ENCODE measurements around the gene OR2Y1. TPM values are rescaled to one million over a fixed set of nuclear protein-coding genes. Genes with fewer than 3 reads are reported as not detected.
A peak's percentile ranks its signal among the peaks of the same experiment; 100 is the strongest.
"Not testable (repeated sequence)": the region's sequence is repeated elsewhere in the genome, so short reads cannot be mapped to it uniquely, and the experiment has no call there.

OR2Y1 gene
- total RNA-seq, 1 experiment from 2014 or later: not detected

DNA sequence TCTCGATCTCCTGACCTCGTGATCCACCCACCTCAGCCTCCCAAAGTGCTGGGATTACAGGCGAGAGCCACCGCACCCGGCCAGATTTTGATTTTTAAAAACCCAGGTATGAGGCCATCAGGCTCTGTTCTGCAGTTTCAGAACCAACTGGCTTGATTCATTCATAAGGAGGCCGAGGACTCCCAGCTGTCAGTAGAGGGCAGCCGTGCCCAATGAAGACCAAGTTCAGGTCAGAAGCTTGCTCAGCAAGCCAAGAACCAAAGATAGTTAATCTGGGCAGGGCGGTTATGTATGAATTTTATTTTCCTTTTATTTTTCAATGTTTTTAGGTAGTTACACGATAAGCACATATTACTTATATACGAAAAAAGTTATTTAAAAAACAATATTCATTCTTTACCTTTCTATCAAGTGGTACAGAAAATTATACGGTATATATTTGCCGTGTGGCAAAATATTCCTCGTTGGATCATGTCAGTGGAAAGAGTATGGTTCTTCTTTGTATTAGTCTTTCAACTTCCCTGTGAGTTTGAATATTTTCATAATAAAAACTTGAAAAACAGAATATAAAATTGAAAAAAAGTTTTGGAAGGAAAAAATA is 44.7 kb upstream of the OR2Y1 start:
- no TSS peak for BruUV-seq (replicated peaks)
- Histone ChIP-seq H3K27ac (no peak overlapping the region), H3F3A (ENCODE audit: insufficient read depth, low read depth) (peaks cover 18% of the 10 kb centered on the region; the same call in 1 of the 2 replicates), H4K20me1 (ENCODE audit: insufficient read depth) (no peaks in the 10 kb centered on the region), H2AFZ (no peak overlapping the region), H3K4me3 (no peak overlapping the region), H3K9me2 (ENCODE audit: insufficient read depth) (no peaks in the 10 kb centered on the region), H3K9me3 (ENCODE audit: insufficient read depth, low read depth) (no peaks in the 10 kb centered on the region), H3K4me2 (no peak overlapping the region), H3K4me1 (replicated peaks; ENCODE audit: insufficient read depth) (peaks cover 16% of the 10 kb centered on the region), H3K27me3 (ENCODE audit: insufficient read depth, low read depth) (no peaks in the 10 kb centered on the region), H3K36me3 (ENCODE audit: low read depth) (no peaks in the 10 kb centered on the region), H3K79me2 (ENCODE audit: low read depth) (no peaks in the 10 kb centered on the region)
- intact Hi-C loops (cut with micrococcal nuclease; ENCODE audit: unreplicated experiment): loop anchor here (1.0 to 5.0 kb wide), 6 partner anchors 16 to 398 kb away; partner anchors contain the start of gene BTNL9
- peak; percentile 43 to 72 for DNase-seq
- ChIA-PET CTCF (interaction anchor here (0.5 to 1.7 kb wide), 3 partner anchors 17 to 617 kb away, joined by 3 to 6 read pairs (median 4); no protein-coding TSS in a partner anchor), POLR2A (ENCODE audit: unreplicated experiment) (interaction anchor here (0.5 to 0.6 kb wide), 2 partner anchors 217 to 478 kb away, joined by 3 to 28 read pairs; no protein-coding TSS in a partner anchor)
- TF ChIP-seq EZH2 (IDR thresholded peaks at IDR 0.05; ENCODE audit: low read depth): no peak
- TF ChIP-seq, protein P1, sequence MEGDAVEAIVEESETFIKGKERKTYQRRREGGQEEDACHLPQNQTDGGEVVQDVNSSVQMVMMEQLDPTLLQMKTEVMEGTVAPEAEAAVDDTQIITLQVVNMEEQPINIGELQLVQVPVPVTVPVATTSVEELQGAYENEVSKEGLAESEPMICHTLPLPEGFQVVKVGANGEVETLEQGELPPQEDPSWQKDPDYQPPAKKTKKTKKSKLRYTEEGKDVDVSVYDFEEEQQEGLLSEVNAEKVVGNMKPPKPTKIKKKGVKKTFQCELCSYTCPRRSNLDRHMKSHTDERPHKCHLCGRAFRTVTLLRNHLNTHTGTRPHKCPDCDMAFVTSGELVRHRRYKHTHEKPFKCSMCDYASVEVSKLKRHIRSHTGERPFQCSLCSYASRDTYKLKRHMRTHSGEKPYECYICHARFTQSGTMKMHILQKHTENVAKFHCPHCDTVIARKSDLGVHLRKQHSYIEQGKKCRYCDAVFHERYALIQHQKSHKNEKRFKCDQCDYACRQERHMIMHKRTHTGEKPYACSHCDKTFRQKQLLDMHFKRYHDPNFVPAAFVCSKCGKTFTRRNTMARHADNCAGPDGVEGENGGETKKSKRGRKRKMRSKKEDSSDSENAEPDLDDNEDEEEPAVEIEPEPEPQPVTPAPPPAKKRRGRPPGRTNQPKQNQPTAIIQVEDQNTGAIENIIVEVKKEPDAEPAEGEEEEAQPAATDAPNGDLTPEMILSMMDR (conservative IDR thresholded peaks at IDR 0.05): peak; percentile 74

DNA sequence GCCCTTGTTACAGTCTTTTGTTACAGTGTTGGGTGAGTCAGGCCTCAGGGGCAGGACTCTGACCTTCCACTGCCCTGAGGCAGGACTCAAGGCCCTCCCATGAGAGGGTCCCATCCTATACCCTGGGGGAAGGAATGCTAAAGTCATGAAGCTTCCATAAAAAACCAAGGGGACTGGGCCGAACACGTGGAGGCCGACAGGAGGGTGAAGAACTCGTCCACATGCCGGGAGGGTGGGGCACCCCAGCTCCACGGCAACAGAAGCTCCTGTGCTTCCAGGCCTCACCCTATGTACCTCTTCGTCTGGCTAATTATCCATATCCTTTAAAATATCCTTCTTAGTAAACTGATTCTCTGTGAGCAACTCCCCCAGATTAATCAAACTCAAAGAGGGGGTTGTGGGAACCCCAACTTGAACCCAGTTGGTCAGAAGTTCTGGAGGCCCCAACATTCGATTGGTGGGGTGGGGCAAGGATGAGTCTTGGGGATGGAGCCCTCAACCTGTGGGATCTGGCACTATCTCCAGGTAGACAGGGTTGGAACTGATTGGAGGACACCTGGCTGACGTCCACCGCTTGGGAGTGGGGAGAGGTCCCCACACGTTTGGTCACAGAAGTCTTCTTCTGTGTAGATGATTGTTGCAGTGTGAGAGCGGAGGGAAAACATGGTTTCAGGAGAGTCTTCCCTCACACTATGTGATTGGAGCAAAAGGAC is 43.6 kb upstream of the OR2Y1 start:
- no peak overlapping the region for H3K4me2 ChIP-seq
- H3K79me2 ChIP-seq (ENCODE audit: low read depth): no peaks in the 10 kb centered on the region
- H3K9me2 ChIP-seq (ENCODE audit: insufficient read depth): no peaks in the 10 kb centered on the region
- H2AFZ ChIP-seq: no peak overlapping the region
- intact Hi-C loops (cut with micrococcal nuclease; ENCODE audit: unreplicated experiment): loop anchor here (1.0 to 5.0 kb wide), 5 partner anchors 47 to 399 kb away; partner anchors contain the start of gene BTNL9
- BruUV-seq (replicated peaks): no TSS peak
- H3K27me3 ChIP-seq (ENCODE audit: insufficient read depth, low read depth): no peaks in the 10 kb centered on the region
- H3K4me1 ChIP-seq (replicated peaks; ENCODE audit: insufficient read depth): peaks cover 16% of the 10 kb centered on the region
- no peaks in the 10 kb centered on the region for H4K20me1 ChIP-seq (ENCODE audit: insufficient read depth)
- H3K4me3 ChIP-seq: no peak overlapping the region
- no peaks in the 10 kb centered on the region for H3K9me3 ChIP-seq (ENCODE audit: insufficient read depth, low read depth)
- no peaks in the 10 kb centered on the region for H3K36me3 ChIP-seq (ENCODE audit: low read depth)
- CTCF ChIA-PET: interaction anchor here (0.5 kb wide), 1 partner anchor 64 kb away, joined by 8 read pairs; no protein-coding TSS in a partner anchor
- DNase-seq: no peak
- TF ChIP-seq, protein P1 (conservative IDR thresholded peaks at IDR 0.05): no peak
- TF ChIP-seq EZH2 (IDR thresholded peaks at IDR 0.05; ENCODE audit: low read depth): no peak
- POLR2A ChIA-PET (ENCODE audit: unreplicated experiment): no interaction called here
- H3F3A ChIP-seq (ENCODE audit: insufficient read depth, low read depth): peaks cover 18% of the 10 kb centered on the region; the same call in 1 of the 2 replicates
- no peak overlapping the region for H3K27ac ChIP-seq

DNA sequence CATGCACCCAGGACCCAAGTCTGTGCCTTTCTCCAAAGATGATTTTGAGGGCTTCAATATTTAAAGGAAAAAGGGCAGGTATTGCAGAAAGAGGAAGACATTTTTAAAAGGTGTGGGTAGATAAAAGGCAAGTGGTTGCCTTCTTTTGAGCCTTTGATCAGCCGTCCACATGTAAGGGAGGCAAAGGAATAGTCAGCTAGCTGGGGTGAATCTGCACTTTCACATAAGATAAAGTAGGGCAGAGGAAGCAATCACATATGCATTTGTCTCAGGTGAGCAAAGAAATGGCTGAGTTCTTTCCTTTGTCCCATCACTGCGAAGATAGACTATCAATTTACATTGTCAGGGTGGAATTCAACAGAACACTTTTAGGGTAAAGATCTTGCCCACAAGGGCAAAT is 42.9 kb upstream of the OR2Y1 start:
- H3F3A ChIP-seq (ENCODE audit: insufficient read depth, low read depth): peaks cover 18% of the 10 kb centered on the region; the same call in 1 of the 2 replicates
- H3K4me2 ChIP-seq: no peak overlapping the region
- H2AFZ ChIP-seq: no peak overlapping the region
- DNase-seq: no peak
- no peaks in the 10 kb centered on the region for H3K36me3 ChIP-seq (ENCODE audit: low read depth)
- intact Hi-C loops (cut with micrococcal nuclease; ENCODE audit: unreplicated experiment): loop anchor here (5.0 kb wide), 1 partner anchor 260 kb away; the partner anchor contains the start of gene BTNL9
- H3K4me1 ChIP-seq (replicated peaks; ENCODE audit: insufficient read depth): peaks cover 16% of the 10 kb centered on the region
- H3K27me3 ChIP-seq (ENCODE audit: insufficient read depth, low read depth): no peaks in the 10 kb centered on the region
- no peaks in the 10 kb centered on the region for H3K79me2 ChIP-seq (ENCODE audit: low read depth)
- H3K9me2 ChIP-seq (ENCODE audit: insufficient read depth): no peaks in the 10 kb centered on the region
- POLR2A ChIA-PET (ENCODE audit: unreplicated experiment): no interaction called here
- no TSS peak for BruUV-seq (replicated peaks)
- no peak overlapping the region for H3K4me3 ChIP-seq
- CTCF ChIA-PET: interaction anchor here (0.5 to 0.6 kb wide), 2 partner anchors 12 to 63 kb away, joined by 7 to 8 read pairs; no protein-coding TSS in a partner anchor
- H3K27ac ChIP-seq: no peak overlapping the region
- no peak for TF ChIP-seq EZH2 (IDR thresholded peaks at IDR 0.05; ENCODE audit: low read depth)
- TF ChIP-seq, protein P1 (conservative IDR thresholded peaks at IDR 0.05): no peak
- H4K20me1 ChIP-seq (ENCODE audit: insufficient read depth): no peaks in the 10 kb centered on the region
- no peaks in the 10 kb centered on the region for H3K9me3 ChIP-seq (ENCODE audit: insufficient read depth, low read depth)

DNA sequence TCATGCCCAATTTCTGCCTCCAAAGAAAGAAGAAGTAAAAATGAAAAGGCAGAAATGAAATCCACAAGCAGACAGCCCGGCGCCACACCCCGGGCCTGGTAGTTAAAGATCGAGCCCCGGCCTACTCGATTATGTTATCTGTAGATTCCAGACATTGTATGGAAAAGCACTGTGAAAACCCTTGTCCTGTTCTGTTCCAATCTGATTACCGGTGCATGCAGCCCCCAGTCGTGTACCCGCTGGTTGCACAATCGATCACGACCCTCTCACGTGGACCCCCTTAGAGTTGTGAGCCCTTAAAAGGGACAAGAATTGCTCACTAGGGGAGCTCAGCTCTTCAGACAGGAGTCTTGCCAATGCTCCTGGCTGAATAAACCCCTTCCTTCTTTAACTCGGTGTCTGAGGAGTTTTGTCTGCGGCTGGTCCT is 42.1 kb upstream of the OR2Y1 start:
- DNase-seq; H4K20me1 ChIP-seq (ENCODE audit: insufficient read depth); H3K36me3 ChIP-seq (ENCODE audit: low read depth); H3K4me3 ChIP-seq; CTCF ChIA-PET; H2AFZ ChIP-seq; BruUV-seq (replicated peaks); H3K27ac ChIP-seq; H3K9me3 ChIP-seq (ENCODE audit: insufficient read depth, low read depth); H3K4me2 ChIP-seq; H3K9me2 ChIP-seq (ENCODE audit: insufficient read depth); H3K27me3 ChIP-seq (ENCODE audit: insufficient read depth, low read depth); H3K79me2 ChIP-seq (ENCODE audit: low read depth): not testable (repeated sequence)
- H3K4me1 ChIP-seq (replicated peaks; ENCODE audit: insufficient read depth): peaks cover 16% of the 10 kb centered on the region
- POLR2A ChIA-PET (ENCODE audit: unreplicated experiment): interaction anchor here (0.7 kb wide), 1 partner anchor 48 kb away, joined by 3 read pairs; no protein-coding TSS in a partner anchor
- peaks cover 14% of the 10 kb centered on the region; the same call in 1 of the 2 replicates for H3F3A ChIP-seq (ENCODE audit: insufficient read depth, low read depth)
- intact Hi-C loops (cut with micrococcal nuclease; ENCODE audit: unreplicated experiment): loop anchor here (5.0 kb wide), 1 partner anchor 260 kb away; the partner anchor contains the start of gene BTNL9
